H1 (cell line): Measurements from ENCODE around the gene ADARB2. TPM values are rescaled to one million over a fixed set of nuclear protein-coding genes. Genes with fewer than 3 reads are reported as not detected.

Experiments used
- CTCF ChIA-PET: fragments of 300-600 bp; sonication (Branson Sonifier 250); formaldehyde crosslinking; loops from one replicate; lab custom pipeline; 2021; ENCODE audit not compliant: partially characterized antibody; lab: Charles Lee
- POLR2A ChIA-PET: fragments of 300-600 bp; sonication (Branson Sonifier 250); formaldehyde crosslinking; loops from one replicate; lab custom pipeline; 2021; ENCODE audit warnings: inconsistent platforms; ENCODE audit not compliant: partially characterized antibody; lab: Charles Lee
- DNase-seq, 2 experiments: peaks; one replicate each; pipeline versions ENCODE4 v3.0.0 to v3.0.0-alpha.2; 2010 to 2022; ENCODE audit warnings: low spot score in 2 of 2, low read depth in 1 of 2, mixed read lengths in 1 of 2
- FAIRE-seq: peaks from 2 replicates; lab custom pipeline; 2011; peaks lifted over from hg19 to GRCh38; lab: Jason Lieb, UNC
- H2AFZ ChIP-seq: 2 replicates; pipeline ENCODE4 v1.8.1; 2012; ENCODE audit warnings: low read length, inconsistent platforms
- H2AK5ac ChIP-seq: 2 replicates; pipeline ENCODE4 v1.6.1; 2013; ENCODE audit warnings: low read depth, low read length
- H2BK120ac ChIP-seq: replicated peaks from 2 replicates; pipeline ENCODE3; 2013; ENCODE audit warnings: low read depth, low read length, inconsistent platforms
- H2BK12ac ChIP-seq: 2 replicates; pipeline ENCODE4 v1.6.1; 2013; ENCODE audit warnings: low read depth, low read length
- H2BK15ac ChIP-seq: 2 replicates; pipeline ENCODE4 v1.6.1; 2013; ENCODE audit warnings: low read length
- H2BK20ac ChIP-seq: 2 replicates; pipeline ENCODE4 v1.6.1; 2013; ENCODE audit warnings: low read length
- H2BK5ac ChIP-seq: 2 replicates; pipeline ENCODE4 v1.6.1; 2013; ENCODE audit warnings: low read depth, low read length
- H3K14ac ChIP-seq: 2 replicates; pipeline ENCODE4 v1.6.1; 2013; ENCODE audit warnings: inconsistent platforms; ENCODE audit not compliant: insufficient read length
- H3K18ac ChIP-seq: 2 replicates; pipeline ENCODE4 v1.6.1; 2013; ENCODE audit warnings: low read length; ENCODE audit errors: extremely low read depth
- H3K23ac ChIP-seq: 2 replicates; pipeline ENCODE4 v1.6.1; 2013; ENCODE audit warnings: inconsistent platforms; ENCODE audit not compliant: insufficient read length
- H3K23me2 ChIP-seq: 2 replicates; pipeline ENCODE4 v1.6.1; 2013; ENCODE audit warnings: low read depth, low read length
- H3K27ac ChIP-seq: 2 replicates; pipeline ENCODE4 v1.6.1; 2011; ENCODE audit warnings: low read depth, low read length, inconsistent platforms
- H3K27me3 ChIP-seq, 4 experiments: replicated peaks in 1 of 4; 1 replicate in 1 of 4; 2 replicates in 3 of 4; pipeline versions ENCODE4 v1.6.1 to v1.8.1; 2011 to 2013; ENCODE audit warnings: low read length in 3 of 4, mild to moderate bottlenecking in 3 of 4, inconsistent platforms in 2 of 4, mixed read lengths in 2 of 4, moderate library complexity in 1 of 4; ENCODE audit not compliant: control insufficient read depth in 3 of 4, insufficient read depth in 3 of 4; ENCODE audit errors: extremely low read depth in 1 of 4
- H3K36me3 ChIP-seq, 4 experiments: 2 replicates each; pipeline versions ENCODE4 v1.6.1 to v1.8.1; 2011 to 2013; ENCODE audit warnings: mild to moderate bottlenecking in 4 of 4, low read length in 3 of 4, moderate library complexity in 2 of 4, control low read depth in 1 of 4, inconsistent platforms in 1 of 4; ENCODE audit not compliant: insufficient read depth in 4 of 4, control insufficient read depth in 2 of 4
- H3K4ac ChIP-seq: replicated peaks from 2 replicates; pipeline ENCODE3; 2013; ENCODE audit warnings: low read length, low read depth, mixed read lengths, inconsistent platforms; ENCODE audit not compliant: insufficient read length
- H3K4me1 ChIP-seq, 4 experiments: replicated peaks in 1 of 4; 1 replicate in 1 of 4; 2 replicates in 3 of 4; pipeline versions ENCODE4 v1.6.1 to v1.8.1; 2011 to 2013; ENCODE audit warnings: low read length in 3 of 4, inconsistent platforms in 2 of 4, mixed read lengths in 1 of 4; ENCODE audit not compliant: insufficient read depth in 4 of 4, control insufficient read depth in 3 of 4
- H3K4me2 ChIP-seq, 2 experiments: 2 replicates each; pipeline versions ENCODE4 v1.6.1 to v1.8.1; 2011 to 2013; ENCODE audit warnings: low read depth in 2 of 2, low read length in 2 of 2, control low read depth in 1 of 2, inconsistent platforms in 1 of 2, mild to moderate bottlenecking in 1 of 2; ENCODE audit not compliant: insufficient read depth in 1 of 2
- H3K4me3 ChIP-seq, 4 experiments: fragments of 200-600, 300-600 bp in 1 of 4; sonication (generic), shearing (Covaris generic), sonication (Bioruptor Twin) in 1 of 4; 2 replicates each; pipeline versions ENCODE4 v1.5.1 to v1.8.1; 2011 to 2016; ENCODE audit warnings: low read length in 4 of 4, low read depth in 3 of 4, control low read depth in 2 of 4, inconsistent platforms in 2 of 4, mild to moderate bottlenecking in 2 of 4, mixed read lengths in 1 of 4, moderate library complexity in 1 of 4; ENCODE audit not compliant: insufficient read depth in 2 of 4; ENCODE audit errors: extremely low read depth in 1 of 4
- H3K56ac ChIP-seq: replicated peaks from 2 replicates; pipeline ENCODE3; 2013; ENCODE audit warnings: low read depth, mild to moderate bottlenecking, mixed read lengths, low read length, inconsistent platforms; ENCODE audit not compliant: insufficient read length
- H3K79me1 ChIP-seq: 2 replicates; pipeline ENCODE4 v1.6.1; 2013; ENCODE audit warnings: low read depth, low read length, control low read depth
- H3K79me2 ChIP-seq, 2 experiments: 2 replicates each; pipeline versions ENCODE4 v1.6.1 to v1.8.1; 2012 to 2013; ENCODE audit warnings: low read length in 2 of 2, mild to moderate bottlenecking in 2 of 2, inconsistent platforms in 1 of 2; ENCODE audit not compliant: insufficient read depth in 2 of 2, control insufficient read depth in 1 of 2
- H3K9ac ChIP-seq, 4 experiments: replicated peaks in 1 of 4; 1 replicate in 1 of 4; 2 replicates in 3 of 4; pipeline versions ENCODE4 v1.6.1 to v1.8.1; 2011 to 2013; ENCODE audit warnings: low read depth in 3 of 4, low read length in 3 of 4, control low read depth in 2 of 4, mild to moderate bottlenecking in 2 of 4, moderate library complexity in 2 of 4, inconsistent platforms in 1 of 4; ENCODE audit errors: extremely low read depth in 1 of 4
- H3K9me3 ChIP-seq, 2 experiments: 2 replicates each; pipeline versions ENCODE4 v1.6.1 to v1.8.1; 2012 to 2013; ENCODE audit warnings: mild to moderate bottlenecking in 2 of 2, moderate library complexity in 2 of 2, control low read depth in 1 of 2, inconsistent platforms in 1 of 2, low read depth in 1 of 2, low read length in 1 of 2, mixed read lengths in 1 of 2; ENCODE audit not compliant: insufficient read depth in 2 of 2
- H4K20me1 ChIP-seq, 2 experiments: replicated peaks in 1 of 2; 2 replicates each; pipeline versions ENCODE3 to v1.8.1; 2011 to 2013; ENCODE audit warnings: inconsistent platforms in 2 of 2, low read length in 2 of 2, mild to moderate bottlenecking in 1 of 2; ENCODE audit not compliant: insufficient read depth in 2 of 2, control insufficient read depth in 1 of 2
- H4K5ac ChIP-seq: 2 replicates; pipeline ENCODE4 v1.6.1; 2013; ENCODE audit warnings: low read length, low read depth, mixed read lengths, inconsistent platforms; ENCODE audit not compliant: insufficient read length
- H4K8ac ChIP-seq: 2 replicates; pipeline ENCODE4 v1.8.0; 2013; ENCODE audit warnings: mild to moderate bottlenecking, moderate library complexity, low read length, inconsistent platforms; ENCODE audit not compliant: insufficient read depth; ENCODE audit errors: extremely low read depth
- H4K91ac ChIP-seq: replicated peaks from 2 replicates; pipeline ENCODE3; 2013; ENCODE audit warnings: low read length, mixed read lengths, inconsistent platforms; ENCODE audit not compliant: insufficient read length
- BACH1 ChIP-seq: IDR thresholded peaks from 2 replicates; pipeline ENCODE4 v1.6.1; 2012; ENCODE audit warnings: low read length, improper control_type of control experiment
- CTCF ChIP-seq, 3 experiments: IDR thresholded peaks; 1 replicate in 2 of 3; 2 replicates in 1 of 3; pipeline versions ENCODE4 v1.5.1 to v1.6.1; 2011; ENCODE audit warnings: low read length in 3 of 3, mild to moderate bottlenecking in 3 of 3, inconsistent platforms in 2 of 3, low read depth in 1 of 3, moderate library complexity in 1 of 3; ENCODE audit not compliant: insufficient read depth in 1 of 3; ENCODE audit errors: control extremely low read depth in 1 of 3
- HDAC6 ChIP-seq: IDR thresholded peaks from one replicate; pipeline ENCODE4 v1.7.1; 2012; ENCODE audit warnings: low read depth, mild to moderate bottlenecking, inconsistent platforms, low read length, moderate library complexity
- JUN ChIP-seq: IDR thresholded peaks from 2 replicates; pipeline ENCODE4 v1.6.1; 2011; ENCODE audit warnings: low read depth, mild to moderate bottlenecking, improper control_type of control experiment, low read length
- JUND ChIP-seq: IDR thresholded peaks from 2 replicates; pipeline ENCODE4 v1.6.1; 2011; ENCODE audit warnings: mild to moderate bottlenecking, improper control_type of control experiment, low read length
- KDM4A ChIP-seq: IDR thresholded peaks from one replicate; pipeline ENCODE4 v1.7.1; 2012; ENCODE audit warnings: low read depth, mild to moderate bottlenecking, moderate library complexity, low read length, inconsistent platforms; ENCODE audit not compliant: severe bottlenecking
- RBBP5 ChIP-seq: IDR thresholded peaks from 2 replicates; pipeline ENCODE4 v1.7.1; 2012; ENCODE audit warnings: low read depth, mild to moderate bottlenecking, inconsistent platforms, low read length, moderate library complexity, borderline replicate concordance
- RXRA ChIP-seq: IDR thresholded peaks from 2 replicates; pipeline ENCODE4 v1.6.1; 2011; ENCODE audit warnings: low read depth, mild to moderate bottlenecking, low read length, moderate library complexity; ENCODE audit not compliant: insufficient read depth
- SP1 ChIP-seq: IDR thresholded peaks from 2 replicates; pipeline ENCODE4 v1.6.1; 2011; ENCODE audit warnings: low read depth, low read length
- SRF ChIP-seq: IDR thresholded peaks from 2 replicates; pipeline ENCODE4 v1.6.1; 2011; ENCODE audit warnings: mild to moderate bottlenecking, low read depth, low read length, moderate library complexity
- TAF7 ChIP-seq: optimal IDR thresholded peaks from 2 replicates; pipeline ENCODE3; 2011; ENCODE audit warnings: low read depth, mild to moderate bottlenecking, inconsistent platforms, low read length, moderate library complexity, borderline replicate concordance
- TBP ChIP-seq: IDR thresholded peaks from 2 replicates; pipeline ENCODE4 v1.6.1; 2011; ENCODE audit warnings: low read depth, low read length, improper control_type of control experiment
- WGBS, 2 experiments: shearing (Covaris generic) in 1 of 2; methylation state at CpG; one replicate each; pipeline versions ENCODE4 v1.1.6 to v1.1.7; 2013 to 2015; ENCODE audit warnings: low lambda C conversion rate in 2 of 2, mixed read lengths in 2 of 2, inconsistent platforms in 1 of 2, low coverage in 1 of 2, missing lambda C conversion rate in 1 of 2; ENCODE audit not compliant: insufficient replicate concordance in 2 of 2, insufficient coverage in 1 of 2, insufficient read length in 1 of 2; ENCODE audit errors: extremely low coverage in 1 of 2, missing lambda C conversion rate in 1 of 2; 5-methylcytosine and 5-hydroxymethylcytosine counted together
- polyA plus RNA-seq, 7 experiments: library from polyadenylated mRNA; depleted of rRNA in 3 of 7; stranded (reverse) in 5 of 7; unstranded in 2 of 7; fragments of >200 nt in 5 of 7; fragments of 200-250 nt in 2 of 7; gene quantifications; 1 replicate in 5 of 7; 2 replicates in 1 of 7; 4 replicates in 1 of 7; pipeline versions ENCODE4 v1.2.1 to v1.2.3, GENCODE V29; 2011 to 2013; ENCODE audit warnings: missing spikeins in 2 of 7, mixed read lengths in 2 of 7
- total RNA-seq: library from RNA; stranded (reverse); fragmentation: NEBNext Ultra II Directional; extraction: Animal tissue kit (Norgen Biotek cat#: 25700); gene quantifications from 2 replicates; pipeline ENCODE4 v1.2.1, GENCODE V29; 2021

The ADARB2 gene
- total and polyA plus RNA-seq, 2 of the 8 experiments (the other 6 are each of a cell fraction or from before 2014, with no cell fraction given), result 2.2 to 2.8 TPM

GRCh38 chr10:1631282-1631681 is 106.0 kb downstream of the ADARB2 start:
- H4K20me1 ChIP-seq, result no peaks in the 10 kb centered on the region
- H3K4me2 ChIP-seq, result no peak overlapping the region
- H2BK15ac ChIP-seq, result no peak overlapping the region
- no peaks in the 10 kb centered on the region for H3K23me2 ChIP-seq
- no peak overlapping the region for H2BK5ac ChIP-seq
- H2BK12ac ChIP-seq, result no peak overlapping the region
- H2BK20ac ChIP-seq, result no peak overlapping the region
- FAIRE-seq, result no peak
- H3K9me3 ChIP-seq, result no peaks in the 10 kb centered on the region
- 87% methylated on average over 10 of the region's 13 CpGs; no CpG with 5 or more reads in 1 of the 2 experiments for WGBS, 2 experiments
- H3K4ac ChIP-seq, result no peak overlapping the region
- H4K91ac ChIP-seq, result no peak overlapping the region
- no peak overlapping the region for H3K18ac ChIP-seq
- H3K56ac ChIP-seq, result no peak overlapping the region
- H3K36me3 ChIP-seq, result no peaks in the 10 kb centered on the region
- no peak overlapping the region for H2AK5ac ChIP-seq
- no peak overlapping the region for H3K27ac ChIP-seq
- H3K79me2 ChIP-seq, result no peaks in the 10 kb centered on the region
- no peak overlapping the region for H2AFZ ChIP-seq
- H4K5ac ChIP-seq, result no peak overlapping the region
- no peak overlapping the region for H2BK120ac ChIP-seq
- no peak overlapping the region for H3K23ac ChIP-seq
- no peaks in the 10 kb centered on the region for H3K27me3 ChIP-seq
- no peak for DNase-seq
- H3K79me1 ChIP-seq, result no peaks in the 10 kb centered on the region
- H3K9ac ChIP-seq, result no peak overlapping the region
- H3K4me3 ChIP-seq, result no peak overlapping the region
- POLR2A ChIA-PET, result no interaction called here
- H3K14ac ChIP-seq, result no peak overlapping the region
- no peak overlapping the region for H4K8ac ChIP-seq
- H3K4me1 ChIP-seq, result peaks cover 3 to 7% (median 5%) of the 10 kb centered on the region in 4 experiments; a peak in 5 of 7 replicates
- CTCF ChIA-PET, result no interaction called here
- no peak for TF ChIP-seq KDM4A
- TF ChIP-seq JUND, result no peak
- TF ChIP-seq HDAC6, result no peak
- TF ChIP-seq CTCF (IDR thresholded peaks at IDR 0.05; ENCODE audit: control extremely low read depth in 1 of 3, insufficient read depth in 1 of 3, low read depth in 1 of 3, low read length in 3 of 3), result no peak
- TF ChIP-seq JUN, result no peak
- TF ChIP-seq TBP, result no peak
- no peak for TF ChIP-seq TAF7
- no peak for TF ChIP-seq BACH1
- no peak for TF ChIP-seq SRF
- TF ChIP-seq RBBP5, result no peak
- no peak for TF ChIP-seq SP1
- TF ChIP-seq RXRA, result no peak
